T-helper 2 cell (primary cell): ENCODE measurements around the gene PTPN14.
A peak's percentile ranks its signal among the peaks of the same experiment; 100 is the strongest.
"Not testable (repeated sequence)": the region's sequence is repeated elsewhere in the genome, so short reads cannot be mapped to it uniquely, and the experiment has no call there.

Experiments used
- DNase-seq, 5 experiments: peaks; one replicate each; pipeline versions ENCODE4 v3.0.0 to v3.0.0-alpha.2; 2012 to 2022

PTPN14 gene

DNA sequence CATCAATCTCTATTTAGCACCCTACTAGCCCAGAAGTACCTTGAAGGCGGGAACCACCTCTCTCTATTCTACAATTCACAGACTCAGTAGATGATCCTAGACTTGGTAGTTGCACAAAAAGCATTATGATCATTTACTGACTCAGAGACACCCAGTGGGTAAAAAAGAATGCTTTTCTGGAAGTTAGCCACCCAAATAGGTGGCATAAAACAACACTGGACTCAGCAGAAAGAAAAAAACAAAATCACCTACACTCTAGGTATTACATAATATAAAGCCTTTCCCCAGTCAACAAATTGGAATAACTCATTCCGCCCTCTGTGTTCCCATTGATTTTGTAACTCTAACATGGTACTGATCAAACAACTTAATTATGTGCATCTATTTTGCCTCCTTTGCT lies 126.3 kb downstream of the PTPN14 start:
- DNase-seq, result no peak

DNA sequence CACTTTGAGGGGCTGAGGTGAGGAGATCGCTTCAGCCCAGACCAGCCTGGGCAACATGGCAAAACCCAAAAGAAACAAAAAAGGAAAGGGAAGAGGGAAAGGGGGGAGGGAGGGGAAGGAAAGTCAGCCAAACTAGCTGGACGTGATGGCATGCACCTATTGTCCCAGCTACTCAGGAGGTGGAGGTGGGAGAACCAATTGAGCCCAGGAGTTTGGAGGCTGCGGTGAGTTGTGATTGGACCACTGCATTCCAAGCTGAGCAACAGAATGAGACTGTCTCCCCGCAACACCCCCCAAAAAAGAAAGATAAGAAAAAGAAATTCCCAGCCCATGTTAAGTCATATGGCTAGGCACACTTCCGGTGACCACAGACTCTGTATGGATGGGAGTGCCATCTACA lies 128.4 kb downstream of the PTPN14 start:
- no peak for DNase-seq

DNA sequence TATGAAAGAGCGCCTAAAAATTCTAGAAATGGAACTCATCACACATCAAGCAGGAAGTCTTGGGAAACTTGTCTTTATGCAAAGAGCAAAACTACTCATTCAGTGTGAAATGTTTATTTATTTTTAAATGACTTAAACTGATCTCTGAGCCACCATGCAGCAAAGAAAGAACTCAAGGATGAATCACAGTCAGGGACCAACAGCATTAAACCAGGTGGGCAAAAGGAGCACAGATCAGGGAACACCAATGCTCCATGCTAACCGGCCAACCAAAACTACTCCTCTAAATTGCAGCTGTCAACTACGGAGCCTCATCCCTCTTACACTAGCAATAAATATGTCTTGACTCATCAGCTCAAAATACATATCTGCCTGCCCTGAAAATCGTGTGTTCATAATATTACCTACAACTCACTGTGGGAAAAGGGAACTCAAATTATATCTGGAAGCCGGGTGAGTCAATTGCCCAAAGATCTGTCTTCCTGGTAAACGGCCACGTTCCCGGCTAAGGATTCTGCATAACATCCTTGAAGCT lies 129.2 kb downstream of the PTPN14 start:
- DNase-seq, result no peak

DNA sequence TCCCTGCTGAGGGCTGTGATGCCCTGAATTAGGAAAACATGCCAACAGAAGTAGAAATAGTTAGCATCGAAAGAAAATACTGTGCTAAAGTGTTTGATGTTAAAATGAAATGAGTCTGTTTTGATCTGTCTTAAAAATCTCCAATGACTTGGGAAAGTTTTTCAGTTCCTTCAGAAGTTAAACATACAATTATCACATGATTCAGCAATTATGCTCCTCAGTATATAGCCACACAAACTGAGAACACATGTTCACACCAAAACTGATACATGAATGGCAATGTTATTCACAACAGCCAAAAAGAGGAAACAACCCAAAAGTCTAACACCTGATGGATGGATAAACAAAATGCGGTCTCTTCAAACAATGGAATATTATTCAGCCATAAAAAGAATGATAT lies 130.6 kb downstream of the PTPN14 start:
- DNase-seq, result no peak

DNA sequence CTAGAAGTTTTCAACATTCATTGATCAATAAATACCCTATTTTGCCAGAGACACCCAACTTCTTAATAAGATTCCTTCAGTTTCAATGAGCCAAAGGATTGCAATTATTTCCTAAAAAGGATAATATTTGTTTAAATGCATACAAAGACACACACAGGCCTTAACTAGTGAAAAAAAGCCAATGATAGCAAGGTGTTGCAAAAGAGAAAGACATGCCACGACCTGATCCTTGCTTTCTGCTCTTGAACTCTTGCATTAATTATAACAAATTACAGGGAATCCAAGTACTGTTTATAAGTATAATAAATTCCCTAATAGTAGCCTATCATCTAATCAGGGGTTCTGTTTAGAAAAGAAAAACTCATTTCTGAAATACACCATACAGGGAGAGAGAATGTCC lies 131.1 kb downstream of the PTPN14 start:
- DNase-seq, result no peak

DNA sequence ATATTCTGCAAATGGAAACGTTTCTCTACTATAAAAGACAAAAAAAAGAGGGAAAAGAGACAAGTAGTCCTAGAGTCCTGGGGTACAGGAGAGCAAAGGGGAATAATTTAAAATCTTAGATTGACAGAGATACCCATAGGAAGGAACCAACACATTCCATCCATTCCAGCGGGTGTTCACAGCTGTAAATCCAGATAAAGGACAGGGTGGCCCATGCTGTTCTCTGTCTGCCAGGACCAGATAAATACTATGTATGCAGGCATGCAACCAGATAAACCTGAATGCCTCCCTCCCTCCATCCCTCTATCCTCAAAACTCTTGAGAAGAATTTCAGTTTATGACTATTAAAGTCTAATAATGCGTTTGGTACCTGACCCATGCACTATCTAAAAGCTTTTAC lies 131.8 kb downstream of the PTPN14 start:
- DNase-seq, result no peak

DNA sequence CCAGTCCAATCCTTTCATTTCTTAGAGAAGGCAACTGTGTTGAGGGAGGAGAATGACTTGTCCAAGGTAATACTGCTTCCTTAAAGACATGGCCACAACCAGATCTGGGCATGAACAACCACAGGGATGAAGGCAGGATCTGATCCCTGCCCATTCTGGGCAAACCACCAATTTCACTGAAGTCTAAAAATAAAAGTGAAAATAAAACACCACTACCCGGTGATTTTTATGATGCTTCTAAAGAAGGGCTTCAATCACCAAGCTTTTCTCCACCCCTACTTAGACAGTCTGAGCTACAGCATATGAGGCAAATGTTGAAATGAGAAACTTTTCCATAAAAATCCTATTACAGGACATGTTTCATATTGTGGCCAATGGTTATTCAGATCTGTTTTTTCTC lies 133.0 kb downstream of the PTPN14 start:
- peak in 1 of 5 experiments; percentile 42 for DNase-seq

DNA sequence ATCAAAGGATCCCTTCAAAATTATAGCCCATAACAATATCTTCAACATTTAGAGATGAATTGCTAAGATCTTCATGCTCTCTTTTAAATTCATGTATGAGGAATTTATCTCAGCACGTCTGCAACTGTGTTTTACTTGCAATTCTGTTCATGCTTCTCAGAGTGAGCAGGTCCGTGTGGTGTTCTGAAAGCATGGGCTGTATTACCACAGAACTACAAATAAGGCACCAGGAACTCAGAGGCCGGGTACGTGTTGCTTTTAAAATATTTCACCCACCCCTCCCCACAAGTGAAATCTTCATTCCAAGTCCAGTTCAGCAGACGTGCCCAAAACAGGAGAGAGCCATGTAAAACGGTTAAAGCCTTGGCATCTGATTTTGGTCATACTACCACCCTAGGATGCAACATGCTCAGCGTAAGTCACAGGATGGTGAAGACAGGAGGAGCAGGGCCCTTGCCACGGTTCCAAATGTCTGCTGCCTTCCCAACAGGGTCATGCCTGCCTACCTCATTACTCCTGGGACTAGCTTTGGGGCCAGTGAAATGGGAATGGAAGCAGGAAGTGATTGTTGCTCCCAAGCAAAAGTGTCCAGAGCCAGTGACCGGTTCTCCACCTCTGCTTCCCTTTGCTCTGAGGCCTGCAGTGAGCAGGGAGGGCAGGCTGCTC lies 133.7 kb downstream of the PTPN14 start:
- DNase-seq, result no peak

DNA sequence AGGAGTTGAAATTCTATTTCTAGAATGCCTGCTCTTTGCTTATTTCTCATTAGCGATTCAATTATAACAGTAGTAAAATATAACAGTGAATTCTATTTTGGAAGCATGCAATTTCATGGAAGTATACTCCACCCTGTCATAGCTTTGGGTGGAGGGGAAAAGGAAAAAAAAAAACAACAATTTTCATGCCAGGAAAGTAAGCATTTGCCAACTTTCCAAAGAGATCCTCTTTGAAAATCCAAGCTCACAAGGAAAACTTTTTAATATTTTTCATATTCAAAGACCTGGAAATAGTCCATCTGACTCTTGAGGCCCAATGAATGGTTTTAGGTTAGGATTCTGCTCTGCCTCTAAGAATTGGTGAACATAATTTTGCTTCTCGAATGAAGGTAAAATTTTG lies 134.5 kb downstream of the PTPN14 start:
- DNase-seq, result no peak

DNA sequence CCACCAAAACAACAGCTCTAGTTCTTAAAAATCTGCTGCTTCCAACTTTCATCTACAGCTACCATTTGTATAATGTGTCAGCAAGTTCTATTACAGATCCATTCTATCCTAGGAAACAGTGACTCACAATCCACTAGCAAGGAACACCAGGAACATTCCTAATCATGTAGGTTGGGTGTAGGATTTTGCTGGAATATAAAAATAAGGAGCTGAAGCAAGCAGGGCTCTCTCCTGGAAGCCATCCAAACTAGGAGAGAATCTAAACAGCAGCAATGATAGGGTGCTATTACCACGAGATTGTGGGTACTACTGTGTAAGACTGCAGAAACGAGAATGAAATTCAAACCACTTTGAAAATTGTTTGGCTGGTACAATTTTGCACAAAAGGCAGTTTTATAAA lies 135.0 kb downstream of the PTPN14 start:
- DNase-seq, result peak in 1 of 5 experiments; percentile 51

DNA sequence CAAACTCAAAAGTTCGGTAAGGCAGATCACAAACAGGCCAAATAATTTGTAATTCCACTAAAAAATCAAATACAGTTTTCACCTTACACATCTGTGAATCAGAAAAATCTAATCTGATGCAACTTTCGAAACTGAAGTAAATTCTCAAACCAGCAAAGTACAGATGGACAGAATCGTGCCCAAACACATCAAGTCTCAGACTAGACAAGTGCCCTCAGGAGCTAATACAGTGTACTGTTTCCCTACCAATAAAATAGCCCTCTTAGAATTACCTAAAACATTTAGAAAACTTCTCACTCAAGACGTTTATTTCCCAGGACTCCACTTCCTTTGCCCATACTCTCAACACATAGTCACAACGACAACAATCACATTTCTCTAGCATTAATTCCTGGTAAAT lies 136.3 kb downstream of the PTPN14 start:
- DNase-seq, result no peak

DNA sequence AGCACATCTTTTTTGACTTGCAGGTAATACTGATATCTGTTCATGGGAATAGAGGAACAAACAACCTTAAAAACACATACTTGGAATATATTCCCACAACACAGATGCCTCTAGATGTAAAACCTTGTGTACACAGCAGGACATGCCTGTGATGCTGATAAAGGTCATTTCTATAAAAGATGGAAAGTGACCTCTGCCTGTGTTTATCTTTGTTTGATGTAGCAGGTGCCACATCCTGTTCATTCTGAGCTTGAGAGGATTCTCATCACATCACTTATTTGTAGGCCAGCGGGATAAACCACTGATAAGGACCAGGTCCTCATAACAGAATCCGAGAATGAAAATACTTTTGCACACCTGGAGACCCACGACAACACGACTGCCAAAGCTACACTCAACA lies 136.7 kb downstream of the PTPN14 start:
- DNase-seq, result peak in 1 of 5 experiments; percentile 33

DNA sequence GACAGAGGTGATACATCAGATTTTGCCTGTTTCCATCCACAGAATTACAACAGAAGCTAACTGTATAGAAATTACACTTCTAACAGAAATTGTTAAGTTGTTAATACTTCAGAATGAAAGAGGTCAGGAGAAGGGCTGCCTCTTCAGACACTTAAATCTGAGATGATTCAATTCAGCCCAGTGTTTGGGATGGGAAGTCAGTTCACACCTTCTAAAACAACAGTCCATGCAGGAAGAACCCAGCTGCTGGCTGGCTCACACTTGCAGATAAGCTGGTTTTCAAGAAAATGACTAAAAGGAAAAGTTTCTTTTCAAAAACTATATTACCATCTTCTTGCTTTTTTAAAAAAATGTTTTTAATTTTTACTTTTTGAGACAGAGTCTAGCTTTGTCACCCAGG lies 138.1 kb downstream of the PTPN14 start:
- DNase-seq, result no peak

DNA sequence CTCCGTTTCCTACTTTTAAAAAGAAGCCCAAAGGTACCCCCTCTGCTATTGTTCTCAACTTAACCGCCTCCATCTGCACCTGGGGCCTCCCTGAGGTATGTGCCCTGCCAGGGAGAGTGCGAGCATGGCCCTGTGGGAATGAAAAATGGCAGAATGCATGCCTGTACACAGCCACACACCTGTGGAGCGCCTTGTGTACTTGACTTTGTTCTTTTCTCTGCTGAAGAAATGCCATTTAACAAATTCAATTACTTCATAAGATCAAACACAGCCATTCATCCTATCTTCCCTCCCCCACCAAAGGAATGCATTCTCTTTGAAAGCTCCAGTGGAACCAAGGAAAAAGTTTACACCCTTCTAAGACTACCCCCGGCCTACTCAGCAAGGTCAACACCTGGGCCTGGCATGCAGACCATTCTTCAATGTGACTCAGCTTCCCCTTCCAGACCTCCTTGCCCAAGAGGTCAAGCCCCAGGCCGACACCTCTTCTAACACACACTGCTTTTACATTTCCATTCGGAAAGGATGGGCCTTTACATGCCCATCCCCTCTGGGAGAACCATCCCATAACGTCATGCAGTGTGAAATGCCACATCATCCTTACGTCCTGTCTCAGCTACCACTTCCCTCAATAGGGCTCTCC lies 146.7 kb downstream of the PTPN14 start:
- DNase-seq, result no peak

DNA sequence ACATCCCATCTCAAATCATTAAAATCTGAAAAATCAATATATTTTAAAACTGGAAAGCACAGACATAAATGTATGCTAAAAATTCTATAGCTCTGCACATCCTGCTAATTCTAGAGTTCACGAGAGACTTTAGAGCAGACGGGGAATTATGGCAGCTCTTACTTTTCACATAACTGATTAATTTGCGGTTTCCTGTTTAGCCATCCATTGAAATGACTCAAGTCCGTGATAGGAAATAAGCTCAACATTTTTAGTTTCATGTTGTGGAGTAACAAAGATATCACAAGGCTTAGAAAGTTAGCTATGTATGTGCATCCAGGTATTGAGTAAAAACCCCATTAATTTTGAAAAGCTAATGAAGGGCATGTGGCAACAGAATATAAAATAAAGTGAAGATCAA lies 147.2 kb downstream of the PTPN14 start:
- DNase-seq, result peak in 1 of 5 experiments; percentile 76

DNA sequence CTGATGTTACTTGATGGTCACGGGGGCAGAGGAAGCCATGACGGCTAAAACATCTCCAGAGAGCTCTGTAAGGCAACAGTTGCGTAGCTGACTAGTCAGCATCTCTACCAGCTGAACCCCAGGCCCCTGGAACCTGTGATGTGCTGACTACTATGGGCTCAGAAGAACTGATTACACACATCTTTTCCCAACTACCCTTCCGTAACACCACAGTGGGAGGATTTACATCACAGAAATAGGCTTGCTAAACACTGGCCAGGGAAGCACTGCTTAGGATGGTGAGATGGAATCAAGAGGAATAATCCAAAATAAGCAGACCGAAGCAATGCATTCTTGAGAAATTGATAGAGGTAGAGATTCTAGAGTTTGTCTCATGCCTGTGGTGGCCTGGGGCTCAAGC lies 148.0 kb downstream of the PTPN14 start:
- no peak for DNase-seq

DNA sequence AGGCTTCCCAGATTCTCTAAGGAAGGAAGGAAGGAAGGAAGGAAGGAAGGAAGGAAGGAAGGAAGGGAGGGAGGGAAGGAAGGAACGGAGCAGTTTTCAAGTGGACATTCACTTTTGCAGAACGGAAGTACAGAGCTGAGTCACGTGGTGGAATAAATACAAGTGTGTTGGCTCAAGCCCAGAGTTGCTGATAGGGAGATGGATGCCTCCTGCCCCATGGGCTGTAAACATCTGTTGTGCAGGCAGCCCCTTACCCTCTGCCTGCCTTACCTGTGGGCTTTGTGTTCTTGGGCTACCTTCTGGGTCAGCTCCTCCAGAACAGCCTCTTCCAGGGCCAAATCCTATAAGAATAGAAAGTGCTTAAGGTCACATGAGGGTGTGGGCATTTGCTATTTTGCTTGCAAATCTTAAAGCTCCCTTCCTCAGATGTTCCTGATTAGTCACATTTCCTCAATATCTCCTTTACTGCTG lies 148.8 kb downstream of the PTPN14 start:
- no peak for DNase-seq

DNA sequence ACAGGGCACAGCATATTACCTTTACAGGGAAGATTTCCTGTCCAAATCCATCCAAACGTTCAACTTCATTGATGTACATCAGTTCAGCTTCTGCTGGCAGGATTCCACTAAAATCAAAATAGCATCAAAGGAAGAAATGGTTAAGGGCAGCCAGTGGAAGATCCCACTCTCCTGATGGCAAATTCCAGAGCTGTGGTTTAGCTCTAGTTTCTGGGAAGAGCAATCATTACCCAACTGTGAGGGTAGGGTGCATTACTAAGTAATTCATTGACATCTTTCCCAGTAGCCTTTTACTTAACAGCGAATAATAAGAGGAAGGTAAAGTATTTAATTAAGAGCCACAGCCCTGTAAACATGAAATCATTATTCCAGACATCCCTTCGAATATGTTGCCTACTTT lies 149.7 kb downstream of the PTPN14 start:
- no peak for DNase-seq

DNA sequence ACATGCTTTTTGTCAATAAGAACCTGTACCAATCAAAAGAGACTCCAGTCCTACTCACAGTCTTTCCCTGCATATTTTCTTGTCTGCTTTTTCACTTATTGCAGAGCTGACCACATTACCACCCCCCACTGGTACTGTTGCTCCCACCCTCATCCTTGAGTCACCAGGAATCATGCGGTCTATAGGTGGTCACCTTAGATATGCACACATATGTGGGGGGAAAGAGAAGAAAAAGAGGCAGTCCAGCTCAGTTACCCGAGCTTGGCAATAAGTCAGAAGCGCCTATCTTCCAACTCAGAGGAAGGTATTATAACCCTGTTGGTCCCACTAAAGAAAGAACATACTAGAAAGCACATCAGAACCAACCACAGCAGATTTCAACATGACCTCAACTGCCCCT lies 151.3 kb downstream of the PTPN14 start:
- DNase-seq, result no peak

DNA sequence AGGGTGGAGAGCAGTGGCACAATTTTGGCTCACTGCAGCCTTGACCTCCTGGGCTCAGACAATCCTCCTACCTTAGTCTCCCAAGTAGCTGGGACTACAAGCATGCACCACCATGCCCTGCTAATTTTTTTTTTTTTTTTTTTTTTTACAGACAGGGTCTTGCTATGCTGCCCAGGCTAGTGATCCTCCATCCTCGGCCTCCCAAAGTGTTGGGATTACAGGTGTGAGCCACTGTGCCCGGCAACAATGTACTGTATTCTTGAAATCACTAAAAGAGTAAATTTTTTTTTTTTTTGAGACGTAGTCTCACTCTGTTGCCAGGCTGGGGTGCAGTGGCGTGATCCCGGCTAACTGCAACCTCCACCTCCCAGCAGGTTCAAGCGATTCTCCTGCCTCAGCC lies 152.9 kb downstream of the PTPN14 start:
- DNase-seq, result no peak

DNA sequence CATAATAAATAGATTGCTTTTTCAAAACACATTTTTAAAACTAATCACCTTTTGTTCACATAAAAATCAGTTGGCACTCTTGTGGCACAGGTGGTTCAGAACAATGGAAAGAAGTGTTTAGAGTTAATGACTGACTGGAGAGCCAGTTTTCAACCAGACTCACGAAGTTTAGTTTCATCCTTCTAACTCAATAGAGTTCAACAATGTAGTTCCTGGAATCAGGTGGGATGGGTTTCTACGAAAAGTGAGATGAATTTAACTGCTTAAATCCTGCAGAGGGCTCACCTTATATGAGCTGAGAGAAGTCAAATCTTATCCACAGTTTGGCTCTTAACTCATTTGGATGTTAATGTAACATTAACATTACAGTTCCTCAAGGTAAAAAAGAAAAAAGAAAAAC lies 153.9 kb downstream of the PTPN14 start:
- DNase-seq, result no peak

DNA sequence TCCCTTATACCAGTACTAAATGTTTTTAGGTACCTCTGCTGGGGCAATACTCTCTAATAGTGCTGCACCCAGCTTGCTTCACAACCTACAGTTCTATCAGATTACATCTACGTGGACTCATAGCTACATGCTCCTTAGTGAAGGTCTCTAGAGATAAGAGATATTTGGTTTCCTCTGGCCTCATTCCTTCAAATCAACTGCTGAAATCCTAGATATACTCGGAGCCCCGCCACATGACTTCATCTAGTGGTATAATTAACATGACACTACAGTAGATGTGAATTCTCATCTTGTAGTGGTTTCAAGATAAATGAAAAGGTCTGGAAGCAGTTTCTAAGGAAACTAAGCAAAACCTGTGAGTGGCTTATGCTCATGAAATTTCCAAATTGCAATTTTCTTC lies 155.1 kb downstream of the PTPN14 start:
- no peak for DNase-seq

DNA sequence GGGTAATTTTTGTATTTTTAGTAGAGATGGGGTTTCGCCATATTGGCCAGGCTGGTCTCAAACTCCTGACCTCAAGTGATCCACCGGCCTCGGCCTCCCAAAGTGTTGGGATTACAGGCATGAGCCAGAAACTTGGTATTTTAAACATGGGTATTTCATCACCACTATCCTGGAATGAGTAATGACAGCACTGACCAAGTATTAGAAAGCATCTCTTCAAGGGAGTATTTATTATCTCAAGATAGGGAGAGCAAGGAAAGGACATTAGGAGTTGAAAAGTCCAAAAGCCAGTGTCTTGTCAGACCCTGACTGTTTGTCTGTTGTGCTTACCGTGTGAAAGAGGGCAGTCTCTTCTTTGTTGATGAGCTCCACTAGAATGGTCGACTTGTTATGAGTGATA lies 156.8 kb downstream of the PTPN14 start:
- DNase-seq, result not testable (repeated sequence)

DNA sequence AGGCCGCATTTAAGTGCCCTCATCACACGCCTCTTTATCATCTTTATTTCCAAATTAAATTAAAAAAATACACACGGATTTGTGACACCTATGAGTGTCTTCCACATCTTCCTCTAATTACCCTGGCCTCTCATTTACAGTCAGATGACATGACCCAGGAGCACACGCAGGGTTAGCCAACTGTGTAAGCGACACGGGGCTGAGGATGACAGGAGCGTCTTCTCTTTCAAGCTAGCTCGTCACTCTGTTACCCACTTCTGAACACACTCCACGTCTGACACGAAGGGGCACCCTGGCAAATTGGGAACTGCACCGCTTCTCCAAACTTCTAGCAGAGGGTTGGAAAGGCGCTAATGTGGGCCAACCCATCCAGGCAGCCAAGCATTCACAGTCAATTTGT lies 158.3 kb downstream of the PTPN14 start:
- DNase-seq, result no peak
